Activated naive CD8-positive, alpha-beta T cell treated with anti-CD3 and anti-CD28 coated beads, Interleukin-2, amount 10 ng/mL, durations not matched to agents 7 days and 5 days (primary cell): ENCODE results near the gene NLRP3. TPM values are rescaled to one million over a fixed set of nuclear protein-coding genes. Genes with fewer than 3 reads are reported as not detected.

Experiments used
- ATAC-seq: fragments of 150-1000 bp; cut with Tn5 transposase; one replicate; pipeline ENCODE4 v1.10.0; 2021; ENCODE audit warnings: low read depth, moderate library complexity
- POLR2A ChIA-PET: fragments of 350-600 bp; sonication (Branson Sonifier 250); formaldehyde crosslinking; loops from one replicate; lab custom pipeline; 2021; ENCODE audit warnings: antibody characterized with exemption; lab: Charles Lee
- DNase-seq: peaks from one replicate; pipeline ENCODE4 v3.0.0; 2021
- H3K27ac Mint-ChIP-seq: one replicate; pipeline ENCODE4 v1.8.0; 2022; ENCODE audit warnings: mild to moderate bottlenecking, mixed read lengths
- H3K27me3 Mint-ChIP-seq: one replicate; pipeline ENCODE4 v1.8.0; 2022; ENCODE audit warnings: mild to moderate bottlenecking, moderate library complexity, mixed read lengths
- H3K36me3 Mint-ChIP-seq: one replicate; pipeline ENCODE4 v1.8.0; 2021; ENCODE audit warnings: mild to moderate bottlenecking, mixed read lengths
- H3K4me1 Mint-ChIP-seq: one replicate; pipeline ENCODE4 v1.8.0; 2021; ENCODE audit warnings: mixed read lengths
- H3K4me3 Mint-ChIP-seq: one replicate; pipeline ENCODE4 v1.8.0; 2022; ENCODE audit warnings: mild to moderate bottlenecking, moderate library complexity, mixed read lengths
- H3K9me3 Mint-ChIP-seq: one replicate; pipeline ENCODE4 v1.8.0; 2021; ENCODE audit warnings: mixed read lengths
- total RNA-seq, 2 experiments: library from RNA; stranded (reverse); gene quantifications; one replicate each; pipeline ENCODE4 v1.2.3, GENCODE V29; 2021

The NLRP3 gene
- total RNA-seq, 2 experiments from 2014 or later, result 7.0 to 8.9 TPM

DNA sequence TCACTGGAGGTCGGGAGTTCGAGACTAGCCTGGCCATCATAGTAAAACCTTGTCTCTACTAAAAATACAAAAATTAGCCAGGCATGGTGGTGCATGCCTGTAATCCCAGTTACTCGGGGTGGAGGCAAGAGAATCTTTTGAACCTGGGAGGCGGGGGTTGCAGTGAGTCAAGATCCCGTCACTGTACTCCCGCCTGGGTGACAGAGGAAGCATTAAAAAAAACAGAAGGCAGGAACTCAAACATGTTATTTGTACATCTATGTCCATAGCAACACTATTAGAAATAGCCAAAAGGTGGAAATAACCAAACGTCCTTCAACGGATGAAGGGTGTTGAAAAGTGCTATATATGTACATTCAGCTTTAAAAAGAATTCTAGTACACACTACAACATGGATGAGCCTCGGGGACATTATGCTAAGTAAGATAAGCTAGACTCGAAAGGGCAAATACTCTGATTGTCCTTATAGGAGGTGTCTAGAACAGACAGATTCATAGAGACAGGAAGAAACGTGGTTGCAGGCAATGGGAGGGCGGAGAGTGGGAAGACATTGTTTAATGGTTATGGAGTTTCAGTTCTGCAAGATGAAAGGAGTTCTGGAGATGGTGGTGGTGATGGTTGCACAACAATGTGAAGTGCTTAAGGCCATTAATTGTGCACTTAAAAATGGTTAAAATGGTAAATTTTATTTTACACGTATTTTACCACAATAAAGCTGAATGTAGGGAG, 19.2 kb downstream of the NLRP3 start:
- Mint-ChIP-seq H3K27ac (no peak overlapping the region), H3K36me3 (peaks cover 42% of the 10 kb centered on the region), H3K27me3 (no peaks in the 10 kb centered on the region), H3K4me3 (no peak overlapping the region), H3K9me3 (no peaks in the 10 kb centered on the region), H3K4me1 (peaks cover 4% of the 10 kb centered on the region)
- DNase-seq (no peak), ATAC-seq (no peak)
- POLR2A ChIA-PET, result no interaction called here

DNA sequence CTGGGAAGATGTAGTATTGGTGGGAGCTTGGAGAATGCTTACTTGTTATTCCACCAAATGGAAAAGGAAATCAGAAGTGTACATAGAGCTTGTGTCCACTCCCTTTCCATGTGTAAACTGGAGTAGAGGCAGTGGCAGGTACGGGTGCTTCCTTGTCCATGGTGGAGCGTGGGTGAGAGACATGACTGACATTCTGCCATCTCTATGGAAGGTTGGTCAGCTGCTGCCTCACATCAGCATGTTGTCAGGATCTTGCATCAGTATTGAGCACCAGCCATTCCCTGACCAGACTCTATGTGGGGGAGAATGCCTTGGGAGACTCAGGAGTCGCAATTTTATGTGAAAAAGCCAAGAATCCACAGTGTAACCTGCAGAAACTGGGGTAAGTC, 19.8 kb downstream of the NLRP3 start:
- Mint-ChIP-seq H3K36me3 (peaks cover 47% of the 10 kb centered on the region), H3K27ac (no peak overlapping the region), H3K9me3 (no peaks in the 10 kb centered on the region), H3K27me3 (no peaks in the 10 kb centered on the region), H3K4me3 (no peak overlapping the region), H3K4me1 (peaks cover 4% of the 10 kb centered on the region)
- ATAC-seq (no peak), DNase-seq (no peak)
- POLR2A ChIA-PET, result no interaction called here

DNA sequence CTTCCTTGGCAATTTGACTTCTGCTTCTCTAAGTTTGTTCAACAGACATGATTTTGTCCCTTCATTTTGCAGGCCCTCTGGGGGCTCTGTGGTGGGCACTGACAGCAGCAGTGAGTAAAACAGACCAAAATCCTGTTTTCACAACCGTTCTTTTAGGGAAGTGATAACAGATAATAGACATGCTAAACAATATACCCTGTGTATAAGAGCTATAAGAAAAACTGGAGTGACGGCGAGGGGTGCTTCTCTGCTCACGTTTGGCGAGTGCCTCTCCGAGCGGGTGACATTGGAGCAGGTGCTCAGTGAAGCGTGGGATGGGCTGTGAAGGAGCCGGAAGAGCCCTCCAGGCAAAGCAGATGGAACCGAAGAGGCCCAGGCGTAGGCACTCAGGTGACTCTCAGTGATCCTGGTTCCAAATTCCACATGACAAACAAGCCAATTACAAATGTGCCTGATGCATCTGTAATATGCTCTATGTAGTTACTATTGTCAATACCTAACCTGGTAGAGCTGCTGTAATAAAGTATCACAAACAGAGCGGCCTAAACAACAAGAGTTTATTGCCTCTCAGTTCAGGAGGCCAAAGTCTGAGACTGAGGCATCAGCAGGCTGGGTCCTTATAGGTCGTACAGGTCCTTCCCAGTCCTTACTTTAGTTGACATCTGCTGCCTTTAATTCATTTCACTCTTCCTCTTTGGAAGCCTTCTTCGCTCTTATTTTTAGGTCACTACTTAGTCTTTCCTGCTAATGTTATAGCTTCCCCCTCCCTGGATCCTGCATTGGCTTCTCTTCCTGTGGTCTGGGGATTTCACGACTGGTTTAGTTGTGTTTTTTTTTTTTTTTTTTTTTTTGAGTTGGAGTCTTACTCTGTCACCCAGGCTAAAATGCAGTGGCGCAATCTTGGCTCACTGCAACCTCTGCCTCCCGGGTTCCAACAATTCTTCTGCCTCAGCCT, 21.9 kb downstream of the NLRP3 start:
- no peaks in the 10 kb centered on the region for H3K27me3 Mint-ChIP-seq
- ATAC-seq (no peak), DNase-seq (no peak)
- peaks cover 5% of the 10 kb centered on the region for H3K4me1 Mint-ChIP-seq
- H3K4me3 Mint-ChIP-seq, result no peak overlapping the region
- no peak overlapping the region for H3K27ac Mint-ChIP-seq
- peaks cover 50% of the 10 kb centered on the region for H3K36me3 Mint-ChIP-seq
- H3K9me3 Mint-ChIP-seq, result no peaks in the 10 kb centered on the region
- POLR2A ChIA-PET, result no interaction called here

DNA sequence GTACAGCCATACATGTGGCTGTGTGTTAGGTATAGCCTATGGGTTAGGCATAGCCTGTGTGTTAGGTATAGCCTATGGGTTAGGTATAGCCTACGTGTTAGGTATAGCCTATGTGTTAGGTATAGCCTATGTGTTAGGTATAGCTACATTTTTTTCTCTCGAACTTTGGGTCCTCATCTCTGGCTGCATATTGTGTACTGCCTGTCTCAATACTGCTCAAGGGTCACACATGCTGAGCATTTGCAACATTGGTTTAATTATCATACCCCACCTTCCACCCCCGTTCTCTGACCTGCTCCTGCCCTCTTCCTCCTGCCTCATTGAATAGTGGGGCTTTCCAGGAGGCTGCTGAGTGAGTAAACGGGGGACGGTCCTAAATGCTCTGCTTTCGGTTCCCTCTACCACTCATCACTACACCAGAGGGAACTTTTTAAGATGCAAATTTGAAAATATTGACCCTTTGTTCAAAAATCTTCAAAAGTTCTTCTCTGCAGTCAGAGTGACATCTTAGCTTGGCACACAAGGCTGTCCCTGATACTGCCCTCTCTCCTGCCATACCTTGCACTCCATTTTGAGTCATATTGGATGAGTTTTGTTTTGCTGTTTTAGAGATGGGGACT, 24.1 kb downstream of the NLRP3 start:
- no peak for ATAC-seq
- Mint-ChIP-seq H3K4me3 (no peak overlapping the region), H3K36me3 (peaks cover 46% of the 10 kb centered on the region), H3K9me3 (no peaks in the 10 kb centered on the region), H3K4me1 (peaks cover 5% of the 10 kb centered on the region), H3K27ac (no peak overlapping the region), H3K27me3 (no peaks in the 10 kb centered on the region)
- DNase-seq, result no peak
- POLR2A ChIA-PET, result interaction anchor here (0.8 kb wide), 1 partner anchor 50 kb away, joined by 3 read pairs; no protein-coding TSS in a partner anchor

DNA sequence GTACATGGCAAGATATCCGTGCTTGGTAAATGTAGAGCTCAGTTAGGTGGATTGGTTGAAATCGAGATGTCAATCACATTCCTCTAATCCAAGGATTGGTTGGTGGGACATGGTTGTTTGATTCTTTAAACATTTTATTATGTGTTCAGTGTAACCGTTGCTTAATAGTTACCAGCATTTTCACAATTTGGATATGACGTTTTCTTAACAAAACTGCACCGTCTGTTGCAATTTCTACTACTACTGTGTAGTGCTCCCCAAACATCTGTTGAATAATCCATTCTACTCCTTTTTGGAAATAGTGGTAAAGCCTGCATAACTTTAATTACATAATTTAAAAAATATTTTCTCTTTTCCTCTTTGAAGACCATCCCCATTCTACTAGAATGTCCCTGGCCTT, 25.6 kb downstream of the NLRP3 start:
- ATAC-seq (no peak), DNase-seq (no peak)
- Mint-ChIP-seq H3K4me1 (peaks cover 1% of the 10 kb centered on the region), H3K9me3 (no peaks in the 10 kb centered on the region), H3K27ac (no peak overlapping the region), H3K4me3 (no peak overlapping the region), H3K27me3 (no peaks in the 10 kb centered on the region), H3K36me3 (peaks cover 48% of the 10 kb centered on the region)
- POLR2A ChIA-PET, result no interaction called here

DNA sequence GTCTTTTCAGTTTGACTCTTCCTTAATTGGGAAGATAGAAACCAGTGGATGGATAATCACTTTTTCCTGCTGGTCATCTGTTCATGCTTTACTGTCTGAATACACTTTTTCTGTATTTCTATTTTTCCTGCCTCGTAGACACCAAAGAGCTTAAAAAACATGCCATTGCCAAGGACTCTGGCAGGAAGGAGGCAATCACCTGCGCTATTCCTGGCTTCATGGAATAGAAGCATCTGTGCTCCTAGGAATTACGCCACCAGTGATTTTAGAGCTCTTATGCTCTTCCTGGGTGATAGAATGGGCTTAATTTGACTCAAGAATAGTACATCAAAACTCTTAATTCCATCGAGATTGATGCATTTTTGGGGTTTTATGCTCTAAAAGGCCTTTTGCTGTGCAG, 26.2 kb downstream of the NLRP3 start:
- H3K36me3 Mint-ChIP-seq, result peaks cover 50% of the 10 kb centered on the region
- POLR2A ChIA-PET, result interaction anchor here (0.5 kb wide), 1 partner anchor 34 kb away, joined by 3 read pairs; no protein-coding TSS in a partner anchor
- H3K27me3 Mint-ChIP-seq, result no peaks in the 10 kb centered on the region

DNA sequence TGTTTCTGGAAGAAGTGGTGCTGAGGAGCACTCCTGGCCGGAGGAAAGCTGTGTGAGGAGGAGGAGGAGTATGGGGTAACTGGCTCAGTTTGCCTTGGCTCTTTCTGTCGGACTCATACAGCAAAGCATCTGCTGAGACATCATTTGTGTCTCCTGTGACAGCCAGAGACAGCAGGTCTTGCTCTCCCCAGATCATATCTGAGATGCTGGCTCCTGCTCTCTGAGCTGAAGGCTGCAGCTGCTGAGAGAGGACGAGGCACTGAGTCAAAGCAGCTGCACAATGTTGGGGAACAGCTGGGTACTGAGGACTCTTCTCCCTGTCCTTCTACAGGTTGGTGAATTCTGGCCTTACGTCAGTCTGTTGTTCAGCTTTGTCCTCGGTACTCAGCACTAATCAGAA, 27.7 kb downstream of the NLRP3 start:
- ATAC-seq, result no peak
- Mint-ChIP-seq H3K36me3 (peaks cover 49% of the 10 kb centered on the region), H3K9me3 (no peaks in the 10 kb centered on the region), H3K27me3 (no peaks in the 10 kb centered on the region), H3K27ac (no peak overlapping the region), H3K4me1 (peaks cover 3% of the 10 kb centered on the region), H3K4me3 (no peak overlapping the region)
- DNase-seq, result no peak
- POLR2A ChIA-PET, result no interaction called here

More for the DNA sequence above, 26.2 kb downstream of the NLRP3 start:
- Mint-ChIP-seq H3K9me3 (no peaks in the 10 kb centered on the region), H3K27ac (no peak overlapping the region), H3K4me3 (no peak overlapping the region), H3K4me1 (peaks cover 1% of the 10 kb centered on the region)
- ATAC-seq (no peak), DNase-seq (no peak)

DNA sequence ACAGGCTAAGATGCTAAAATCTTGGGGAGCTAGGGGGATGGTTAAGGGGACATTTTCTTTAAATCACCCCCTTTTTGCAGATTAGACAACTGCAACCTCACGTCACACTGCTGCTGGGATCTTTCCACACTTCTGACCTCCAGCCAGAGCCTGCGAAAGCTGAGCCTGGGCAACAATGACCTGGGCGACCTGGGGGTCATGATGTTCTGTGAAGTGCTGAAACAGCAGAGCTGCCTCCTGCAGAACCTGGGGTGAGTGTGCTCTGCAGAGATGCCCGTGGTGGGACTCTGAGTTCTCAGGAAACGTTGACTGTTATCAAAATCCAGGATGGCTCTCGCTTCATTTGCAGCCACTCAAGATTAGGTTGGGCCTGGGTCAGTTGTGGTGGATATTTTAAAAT, 28.6 kb downstream of the NLRP3 start:
- Mint-ChIP-seq H3K27ac (no peak overlapping the region), H3K4me3 (no peak overlapping the region), H3K9me3 (no peaks in the 10 kb centered on the region), H3K4me1 (peaks cover 3% of the 10 kb centered on the region), H3K36me3 (peaks cover 42% of the 10 kb centered on the region), H3K27me3 (no peaks in the 10 kb centered on the region)
- POLR2A ChIA-PET, result no interaction called here
- DNase-seq, result no peak
- ATAC-seq, result no peak

DNA sequence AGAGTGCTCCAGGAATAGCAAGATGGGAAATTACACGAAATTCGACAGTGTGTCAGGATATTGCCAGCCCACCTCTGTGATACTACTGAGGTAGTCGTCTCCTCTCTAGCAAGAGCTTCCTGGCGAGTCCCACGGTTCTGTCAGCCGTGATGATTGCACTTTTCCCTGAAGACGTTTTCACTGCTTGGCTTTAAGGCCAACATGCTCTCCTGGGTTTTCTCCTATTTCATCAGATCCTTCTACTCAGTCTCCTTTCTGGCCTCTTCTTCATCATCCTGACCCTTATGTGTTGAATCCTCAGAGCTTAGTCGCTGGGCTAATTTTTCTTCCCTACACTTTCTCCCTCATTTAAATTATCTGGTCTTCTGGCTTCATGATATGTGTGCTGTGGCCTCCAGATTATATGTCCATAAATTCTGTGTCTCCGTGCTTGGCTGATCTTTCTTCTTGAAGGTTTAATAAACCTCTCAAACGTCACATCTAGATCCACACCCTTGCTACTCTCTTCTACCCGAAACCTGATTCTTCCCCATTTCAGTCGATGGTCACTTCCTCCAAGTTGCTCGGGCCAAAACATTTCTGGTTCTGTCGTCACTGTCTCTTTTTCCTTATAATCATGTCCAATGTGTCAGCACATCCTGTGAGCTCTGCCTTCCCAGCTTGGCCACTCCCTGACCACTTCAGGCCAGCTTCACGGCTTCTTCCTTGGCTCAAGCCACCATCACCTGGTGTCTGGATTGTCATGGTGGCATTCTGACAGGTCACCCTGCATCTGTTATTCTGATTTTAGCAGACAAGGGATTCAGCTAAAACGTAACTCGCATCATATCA, 29.8 kb downstream of the NLRP3 start:
- Mint-ChIP-seq H3K9me3 (no peaks in the 10 kb centered on the region), H3K27ac (no peak overlapping the region), H3K4me1 (peaks cover 3% of the 10 kb centered on the region), H3K27me3 (no peaks in the 10 kb centered on the region), H3K36me3 (peaks cover 34% of the 10 kb centered on the region), H3K4me3 (no peak overlapping the region)
- ATAC-seq (no peak), DNase-seq (no peak)
- POLR2A ChIA-PET, result no interaction called here

DNA sequence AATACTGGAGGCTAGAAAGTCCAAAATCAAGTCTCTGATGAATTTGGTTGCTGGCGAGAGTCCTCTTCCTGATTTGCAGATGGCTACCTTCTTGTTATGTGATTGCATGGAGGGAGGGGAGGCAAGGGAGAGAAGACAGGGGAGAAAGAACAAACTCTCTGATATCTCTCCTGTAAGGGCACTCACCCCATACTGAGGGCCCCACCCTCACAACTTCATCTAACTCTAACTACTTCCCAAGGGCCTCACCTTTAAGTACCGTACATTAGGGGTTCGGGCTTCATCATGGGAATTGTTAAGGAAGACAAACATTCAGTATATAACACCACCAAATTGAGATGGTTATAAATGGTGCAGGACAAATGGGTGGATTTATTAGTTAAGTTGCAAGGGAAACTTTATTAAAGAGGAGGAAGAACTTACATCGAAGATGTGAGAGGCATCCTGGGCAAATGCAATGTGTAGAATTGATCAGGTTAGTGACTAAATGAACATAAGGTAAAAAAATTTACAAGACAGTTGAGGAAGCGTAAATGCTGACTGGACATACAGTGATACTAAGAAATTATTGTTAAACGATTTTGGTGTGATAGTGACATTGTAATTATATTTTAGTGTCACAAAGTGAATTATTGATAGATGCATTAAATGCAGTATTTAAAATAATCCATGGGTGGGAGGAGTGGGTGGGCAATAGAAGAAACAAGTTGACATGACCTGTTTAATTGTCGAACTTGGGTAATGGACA, 31.4 kb downstream of the NLRP3 start:
- peaks cover 4% of the 10 kb centered on the region for H3K4me1 Mint-ChIP-seq
- H3K27me3 Mint-ChIP-seq, result no peaks in the 10 kb centered on the region
- ATAC-seq (no peak), DNase-seq (no peak)
- no peaks in the 10 kb centered on the region for H3K9me3 Mint-ChIP-seq
- H3K27ac Mint-ChIP-seq, result no peak overlapping the region
- H3K36me3 Mint-ChIP-seq, result peaks cover 27% of the 10 kb centered on the region
- POLR2A ChIA-PET, result no interaction called here
- H3K4me3 Mint-ChIP-seq, result no peak overlapping the region

DNA sequence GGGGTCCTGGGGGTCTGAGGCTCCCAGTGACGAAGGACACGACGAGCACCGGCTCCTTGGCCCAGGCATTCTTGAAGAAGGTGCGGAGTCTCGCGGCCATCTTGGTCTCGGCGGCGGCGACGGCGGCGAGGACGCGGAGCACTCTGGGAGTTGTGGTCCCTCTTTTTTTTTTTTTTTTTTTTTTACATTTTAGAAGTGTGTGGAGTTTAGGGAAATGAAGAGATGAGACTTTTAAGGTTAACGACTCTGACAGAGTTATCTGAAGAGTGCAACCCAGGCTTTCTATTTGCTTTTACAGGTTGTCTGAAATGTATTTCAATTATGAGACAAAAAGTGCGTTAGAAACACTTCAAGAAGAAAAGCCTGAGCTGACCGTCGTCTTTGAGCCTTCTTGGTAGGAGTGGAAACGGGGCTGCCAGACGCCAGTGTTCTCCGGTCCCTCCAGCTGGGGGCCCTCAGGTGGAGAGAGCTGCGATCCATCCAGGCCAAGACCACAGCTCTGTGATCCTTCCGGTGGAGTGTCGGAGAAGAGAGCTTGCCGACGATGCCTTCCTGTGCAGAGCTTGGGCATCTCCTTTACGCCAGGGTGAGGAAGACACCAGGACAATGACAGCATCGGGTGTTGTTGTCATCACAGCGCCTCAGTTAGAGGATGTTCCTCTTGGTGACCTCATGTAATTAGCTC, 32.3 kb downstream of the NLRP3 start:
- no peak for DNase-seq

More for the DNA sequence above, 32.3 kb downstream of the NLRP3 start:
- ATAC-seq, result no peak
- H3K27ac Mint-ChIP-seq, result no peak overlapping the region
- H3K4me3 Mint-ChIP-seq, result peak overlapping the region; percentile 31
- H3K36me3 Mint-ChIP-seq, result peaks cover 27% of the 10 kb centered on the region
- no peaks in the 10 kb centered on the region for H3K9me3 Mint-ChIP-seq
- no peaks in the 10 kb centered on the region for H3K27me3 Mint-ChIP-seq
- H3K4me1 Mint-ChIP-seq, result peaks cover 4% of the 10 kb centered on the region
- POLR2A ChIA-PET, result interaction anchor here (1.1 to 1.4 kb wide), 2 partner anchors 33 to 34 kb away, joined by 3 to 4 read pairs; partner anchors contain the start of gene NLRP3
